ENCODE measurements around the gene DLGAP1.

DNA sequence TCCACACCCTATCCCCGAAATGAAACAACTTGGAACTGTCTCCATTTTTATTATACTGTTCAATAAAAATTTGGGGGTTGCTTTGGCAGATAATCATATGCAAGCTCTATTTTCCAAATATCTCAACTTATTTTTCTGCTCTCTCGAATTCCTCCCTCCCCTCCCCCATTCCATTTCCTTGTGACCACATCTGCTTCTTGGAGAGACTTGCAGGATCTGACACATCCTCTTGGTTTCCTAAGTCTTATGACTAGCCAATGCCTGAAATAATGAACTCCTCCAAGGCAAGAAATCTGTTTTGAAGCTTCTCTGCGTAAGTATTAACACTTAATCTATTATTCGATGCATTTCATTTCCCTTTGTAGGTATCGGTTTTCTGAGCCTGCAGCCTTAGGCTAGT, 989.1 kb downstream of the DLGAP1 start:
- no peak for TF ChIP-seq POLR2A (IDR thresholded peaks at IDR 0.05; ENCODE audit: low read length)
- no peak for TF ChIP-seq GATA1 (IDR thresholded peaks at IDR 0.05; ENCODE audit: low read depth, low read length)

Data from erythroblast (primary cell).